NCI-H69 (cell line): ENCODE results near the gene VIT.

Source experiments
- DNase-seq: peaks from one replicate; lab custom pipeline; 2025; lab: John Stamatoyannopoulos, UW

Gene VIT

GRCh38 chr2:36710858-36711515, 14.5 kb downstream of the VIT start:
- DNase-seq = no peak

- no peak for DNase-seq
Measured at GRCh38 chr2:36711741-36712314, 15.3 kb downstream of the VIT start.

GRCh38 chr2:36713310-36713709, 16.8 kb downstream of the VIT start:
- no peak for DNase-seq

- no peak for DNase-seq
Measured at GRCh38 chr2:36716111-36716510, 19.6 kb downstream of the VIT start.

GRCh38 chr2:36717603-36718266, 21.2 kb downstream of the VIT start:
- DNase-seq = no peak

- DNase-seq = no peak
Measured at GRCh38 chr2:36727550-36727949, 31.0 kb downstream of the VIT start.

GRCh38 chr2:36729067-36729466, 32.6 kb downstream of the VIT start:
- DNase-seq = no peak

GRCh38 chr2:36731941-36732672, 35.6 kb downstream of the VIT start:
- DNase-seq = no peak

GRCh38 chr2:36732673-36733036, 36.1 kb downstream of the VIT start:
- DNase-seq = no peak

- no peak for DNase-seq
Measured at GRCh38 chr2:36733215-36733614, 36.7 kb downstream of the VIT start.

GRCh38 chr2:36734304-36734703, 37.8 kb downstream of the VIT start:
- DNase-seq = no peak

- no peak for DNase-seq
Measured at GRCh38 chr2:36737131-36737750, 40.7 kb downstream of the VIT start.

GRCh38 chr2:36740061-36740460, 43.6 kb downstream of the VIT start:
- DNase-seq = no peak

GRCh38 chr2:36741188-36741837, 44.8 kb downstream of the VIT start:
- DNase-seq = no peak

GRCh38 chr2:36743954-36744353, 47.4 kb downstream of the VIT start:
- DNase-seq = no peak

GRCh38 chr2:36748166-36748565, 51.7 kb downstream of the VIT start:
- DNase-seq = no peak

- no peak for DNase-seq
Measured at GRCh38 chr2:36750101-36750500, 53.6 kb downstream of the VIT start.

- DNase-seq = no peak
Measured at GRCh38 chr2:36753706-36754221, 57.3 kb downstream of the VIT start.

- no peak for DNase-seq
Measured at GRCh38 chr2:36754578-36754977, 58.1 kb downstream of the VIT start.

GRCh38 chr2:36756438-36756837, 59.9 kb downstream of the VIT start:
- no peak for DNase-seq

GRCh38 chr2:36762764-36763490, 66.4 kb downstream of the VIT start:
- DNase-seq = no peak
